NCI-H1694 treated with DMSO at 0.1 percent for 48 hours (cell line): ENCODE data around the gene SLAMF7.
A peak's percentile ranks its signal among the peaks of the same experiment; 100 is the strongest.
"Not testable (repeated sequence)": the region's sequence is repeated elsewhere in the genome, so short reads cannot be mapped to it uniquely, and the experiment has no call there.

Source experiments
- DNase-seq: peaks from one replicate; lab custom pipeline; 2025; lab: John Stamatoyannopoulos, UW

Gene SLAMF7

GRCh38 chr1:160774886-160775719, 36.1 kb downstream of the SLAMF7 start:
- no peak for DNase-seq

- DNase-seq, result no peak
Measured at GRCh38 chr1:160776178-160776577, 37.1 kb downstream of the SLAMF7 start.

DNA sequence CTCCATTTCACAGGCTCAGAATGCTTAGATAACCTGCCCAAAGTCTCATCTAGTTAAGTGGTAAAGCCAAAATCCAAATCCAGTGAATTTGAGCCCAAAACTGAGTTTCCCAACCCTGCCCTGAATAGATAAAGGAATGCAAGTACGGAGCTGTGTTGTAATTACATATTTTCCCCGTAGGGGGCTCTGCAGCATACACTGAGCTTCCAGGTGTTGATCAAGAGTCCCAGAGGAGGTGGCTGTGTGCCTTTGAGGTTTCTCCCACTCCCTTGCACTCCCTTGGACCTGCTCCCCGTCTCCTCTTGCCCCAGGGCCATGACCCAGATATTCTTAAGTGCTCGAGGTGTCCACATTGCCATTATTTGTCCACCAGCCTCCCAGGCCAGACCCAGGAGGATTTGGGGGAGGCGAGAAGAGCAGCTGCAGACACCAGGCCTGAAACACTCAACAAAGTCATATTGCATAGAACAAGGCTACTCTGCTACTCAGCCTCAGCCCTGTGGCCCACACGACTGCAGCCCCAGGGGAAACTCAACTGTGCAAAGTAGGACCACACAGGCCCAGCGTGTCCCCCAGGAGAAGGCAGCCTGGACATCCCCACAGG, 38.5 kb downstream of the SLAMF7 start:
- peak; percentile 35 for DNase-seq

DNA sequence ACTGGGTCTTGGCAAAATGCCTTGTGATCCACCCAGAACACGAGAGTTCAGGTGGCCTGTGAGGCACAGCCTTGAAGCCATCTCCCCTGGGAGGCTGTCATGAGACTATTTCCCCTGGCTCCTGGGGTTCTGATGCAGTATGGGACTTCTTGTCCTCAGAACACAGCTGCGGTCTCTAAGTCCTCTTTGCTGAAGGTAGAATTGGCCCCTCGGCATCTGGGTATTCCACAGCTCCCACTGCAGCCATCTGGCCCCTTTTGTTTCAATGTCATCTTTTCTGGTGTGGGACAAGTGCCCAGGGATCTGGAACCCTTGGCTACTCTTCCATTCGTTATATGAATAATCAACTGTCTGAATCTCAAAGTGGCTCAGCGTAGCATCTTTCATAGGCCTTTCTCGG, 39.9 kb downstream of the SLAMF7 start:
- no peak for DNase-seq

- DNase-seq, result no peak
Measured at GRCh38 chr1:160779626-160780397, 40.8 kb downstream of the SLAMF7 start.

DNA sequence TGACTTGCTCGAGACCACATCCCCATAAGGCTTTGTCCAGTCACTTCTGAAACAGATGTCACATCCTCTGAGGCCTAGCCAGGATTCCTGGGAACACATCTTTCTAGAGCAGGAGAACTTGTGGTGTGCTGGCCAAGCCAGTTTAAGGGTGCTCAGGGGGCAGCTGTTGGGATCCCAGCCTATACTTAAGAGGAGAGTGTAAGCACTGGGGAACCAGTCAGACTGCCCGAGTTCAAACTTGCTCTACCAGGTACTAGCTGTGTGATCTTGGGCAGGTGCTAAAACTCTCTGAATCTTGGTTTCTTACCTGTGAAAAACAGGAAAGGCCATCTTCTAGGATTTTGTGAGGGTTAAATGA, 41.3 kb downstream of the SLAMF7 start:
- DNase-seq, result no peak

DNA sequence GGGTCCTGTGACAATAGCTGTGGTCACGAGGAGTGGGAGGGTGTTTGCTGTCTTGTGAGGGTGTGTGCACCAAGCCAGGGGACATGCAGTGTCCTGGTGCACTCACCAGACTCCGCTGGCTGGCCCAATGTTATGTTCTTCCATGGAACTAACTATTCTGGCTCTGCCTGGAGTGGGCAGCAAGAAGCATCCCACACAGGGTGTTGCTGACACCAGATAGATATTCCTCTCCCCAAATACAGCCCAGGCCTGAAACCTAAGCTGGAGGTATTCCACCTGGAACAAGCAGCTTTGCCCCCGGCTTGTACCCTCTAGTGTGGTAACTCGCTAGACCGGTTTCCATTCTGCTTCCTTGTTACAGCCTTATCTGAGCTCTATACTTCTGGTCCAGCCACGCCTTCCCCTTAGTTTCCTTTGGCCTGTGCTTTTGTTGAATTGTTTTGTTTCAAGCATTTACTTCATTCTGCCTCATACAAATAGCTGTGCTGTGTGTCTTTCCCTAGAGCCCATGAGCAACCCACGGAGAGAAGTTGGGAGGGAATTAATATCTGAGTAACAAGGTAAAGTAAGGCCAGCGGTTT, 42.2 kb downstream of the SLAMF7 start:
- DNase-seq, result no peak

GRCh38 chr1:160781914-160782689, 43.1 kb downstream of the SLAMF7 start:
- DNase-seq, result no peak

GRCh38 chr1:160782988-160783765, 44.1 kb downstream of the SLAMF7 start:
- not testable (repeated sequence) for DNase-seq

- DNase-seq, result no peak
Measured at GRCh38 chr1:160789051-160789701, 50.1 kb downstream of the SLAMF7 start.

DNA sequence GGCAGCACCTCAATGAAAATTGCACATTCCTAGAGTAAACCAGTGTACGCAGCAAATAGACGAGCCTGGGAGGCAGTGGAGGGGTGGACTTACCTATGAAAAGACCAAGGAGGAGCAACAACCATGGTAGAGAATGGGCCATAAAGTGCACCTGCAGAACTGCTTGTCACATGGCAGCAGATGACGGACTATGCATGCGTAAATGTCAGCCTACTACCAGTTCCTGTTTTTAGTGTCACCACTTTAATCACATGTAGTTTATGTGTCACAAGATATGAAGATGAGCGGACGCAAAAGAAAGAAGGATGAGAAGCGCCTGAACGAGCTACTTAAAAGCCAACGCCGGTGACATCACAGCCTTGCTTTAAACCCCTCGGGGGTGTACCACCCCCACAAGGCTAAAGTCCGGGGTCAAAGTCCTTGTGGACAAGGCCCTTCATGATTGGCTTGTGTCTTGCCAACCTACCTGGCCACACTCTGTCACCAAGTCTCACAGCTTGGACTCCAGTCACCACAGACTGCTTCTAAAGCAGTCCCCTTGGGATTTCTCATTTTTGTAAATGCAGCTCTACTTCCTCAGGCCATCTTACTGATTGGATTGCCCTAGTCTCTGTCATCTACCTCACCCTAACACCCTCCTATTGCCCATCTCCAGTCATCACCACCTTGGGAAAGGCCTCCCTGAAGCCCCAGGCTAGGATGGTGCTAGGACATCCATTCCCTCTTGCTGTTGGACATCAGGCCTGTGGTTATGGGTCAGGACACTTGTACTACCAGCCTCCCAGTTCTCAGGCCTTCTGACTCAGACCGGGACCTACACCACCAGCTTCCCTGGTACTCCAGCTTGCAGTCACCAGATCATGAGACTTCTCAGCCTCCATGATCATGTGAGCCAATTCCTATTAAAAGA, 50.9 kb downstream of the SLAMF7 start:
- DNase-seq, result no peak

- DNase-seq, result no peak
Measured at GRCh38 chr1:160794376-160794775, 55.3 kb downstream of the SLAMF7 start.

GRCh38 chr1:160795951-160796383, 56.9 kb downstream of the SLAMF7 start, which contains the start of gene LY9:
Gene LY9 (plus strand): TSS chr1:160796174. CDS start chr1:160796188, 14 bp downstream.
- DNase-seq, result no peak

DNA sequence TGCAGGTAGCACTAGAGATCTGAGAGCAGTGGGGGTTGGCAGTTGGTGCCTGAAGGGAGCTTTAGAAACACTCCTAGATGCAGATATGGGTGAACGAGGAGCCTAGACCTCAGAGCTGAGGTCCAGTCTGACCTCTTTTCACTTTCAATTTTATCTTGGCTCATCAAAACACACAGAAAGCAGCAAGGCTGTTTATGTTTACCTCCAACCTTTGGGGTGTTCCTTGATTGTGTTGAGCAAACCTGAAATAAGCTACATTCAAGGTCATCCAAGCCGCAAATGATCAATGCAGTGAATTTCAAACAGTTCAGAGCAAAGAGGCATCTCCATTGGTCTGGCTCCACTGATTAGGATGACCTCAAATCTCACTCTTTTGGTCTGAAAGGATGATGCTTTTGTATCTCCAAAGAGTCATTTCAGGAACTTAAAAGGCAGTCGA, 58.2 kb downstream of the SLAMF7 start:
- DNase-seq, result no peak

DNA sequence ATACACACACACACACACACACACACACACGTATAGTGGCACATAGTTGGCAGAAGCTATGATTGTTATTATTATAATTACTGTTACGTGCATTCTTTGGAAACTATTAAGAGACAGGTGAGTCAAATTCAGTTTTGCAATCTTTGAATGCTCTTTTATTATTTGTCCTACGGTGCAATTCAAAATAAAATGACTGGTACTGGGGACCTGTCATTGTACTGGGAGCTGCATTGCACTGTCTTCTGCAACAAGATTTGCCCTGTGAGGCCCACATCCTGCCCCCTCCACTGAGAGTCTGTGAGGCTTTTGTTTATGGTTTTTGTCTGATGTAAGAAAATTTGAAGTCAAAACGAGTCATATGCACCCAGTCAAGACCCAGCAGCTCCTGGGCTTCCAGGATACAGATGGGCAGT, 58.8 kb downstream of the SLAMF7 start:
- DNase-seq, result no peak

- DNase-seq, result no peak
Measured at GRCh38 chr1:160798439-160798838, 59.4 kb downstream of the SLAMF7 start.

- no peak for DNase-seq
Measured at GRCh38 chr1:160799641-160800040, 60.6 kb downstream of the SLAMF7 start.

GRCh38 chr1:160800142-160800541, 61.1 kb downstream of the SLAMF7 start:
- no peak for DNase-seq
